ENCODE data around the gene MRGPRG. TPM values are rescaled to one million over a fixed set of nuclear protein-coding genes. Genes with fewer than 3 reads are reported as not detected.

Gene MRGPRG
- total RNA-seq, 1 experiment from 2014 or later: not detected

GRCh38 chr11:3201112-3201581, 17.5 kb downstream of the MRGPRG start:
- Histone ChIP-seq H3K9me3 (ENCODE audit: low read length) (no peaks in the 10 kb centered on the region), H2AFZ (ENCODE audit: low read length) (no peak overlapping the region), H3K27me3 (ENCODE audit: low read length) (peaks cover 33% of the 10 kb centered on the region), H3F3A (ENCODE audit: low read length, unreplicated experiment) (no peaks in the 10 kb centered on the region), H3K4me3 (ENCODE audit: low read length) (no peak overlapping the region), H4K20me1 (ENCODE audit: low read length) (no peaks in the 10 kb centered on the region), H3K9ac (ENCODE audit: low read length) (no peak overlapping the region), H3K36me3 (ENCODE audit: low read depth, low read length) (no peaks in the 10 kb centered on the region), H3K9me2 (replicated peaks; ENCODE audit: low read length) (no peaks in the 10 kb centered on the region), H3K79me2 (ENCODE audit: low read length) (no peaks in the 10 kb centered on the region), H3K27ac (ENCODE audit: low read length) (no peak overlapping the region), H3K4me2 (ENCODE audit: low read length) (no peak overlapping the region), H3K4me1 (ENCODE audit: insufficient read depth, low read length) (no peaks in the 10 kb centered on the region)
- DNase-seq (no peak), ATAC-seq (no peak)
- BruUV-seq (replicated peaks): no TSS peak
- intact Hi-C loops (cut with micrococcal nuclease): no loop called here
- ChIA-PET POLR2A (ENCODE audit: unreplicated experiment) (no interaction called here), CTCF (no interaction called here)
- TF ChIP-seq EZH2 (IDR thresholded peaks at IDR 0.05; ENCODE audit: low read length, unreplicated experiment) (no peak), EZH2phosphoT487 (IDR thresholded peaks at IDR 0.05; ENCODE audit: borderline replicate concordance, low read length) (no peak)

GRCh38 chr11:3200388-3201111, 18.1 kb downstream of the MRGPRG start:
- H3K4me3 ChIP-seq (ENCODE audit: low read length): no peak overlapping the region
- no peak overlapping the region for H3K9ac ChIP-seq (ENCODE audit: low read length)
- H2AFZ ChIP-seq (ENCODE audit: low read length): no peak overlapping the region
- H3K79me2 ChIP-seq (ENCODE audit: low read length): no peaks in the 10 kb centered on the region
- TF ChIP-seq EZH2 (IDR thresholded peaks at IDR 0.05; ENCODE audit: low read length, unreplicated experiment) (no peak), EZH2phosphoT487 (IDR thresholded peaks at IDR 0.05; ENCODE audit: borderline replicate concordance, low read length) (no peak)
- no peak overlapping the region for H3K4me2 ChIP-seq (ENCODE audit: low read length)
- intact Hi-C loops (cut with micrococcal nuclease): no loop called here
- no peaks in the 10 kb centered on the region for H3K36me3 ChIP-seq (ENCODE audit: low read depth, low read length)
- DNase-seq (no peak), ATAC-seq (no peak)
- H3K27ac ChIP-seq (ENCODE audit: low read length): no peak overlapping the region
- H3K9me2 ChIP-seq (replicated peaks; ENCODE audit: low read length): no peaks in the 10 kb centered on the region
- no peaks in the 10 kb centered on the region for H3F3A ChIP-seq (ENCODE audit: low read length, unreplicated experiment)
- no peaks in the 10 kb centered on the region for H3K9me3 ChIP-seq (ENCODE audit: low read length)
- H3K4me1 ChIP-seq (ENCODE audit: insufficient read depth, low read length): no peaks in the 10 kb centered on the region
- no TSS peak for BruUV-seq (replicated peaks)
- no peaks in the 10 kb centered on the region for H4K20me1 ChIP-seq (ENCODE audit: low read length)
- ChIA-PET POLR2A (ENCODE audit: unreplicated experiment) (no interaction called here), CTCF (no interaction called here)
- peaks cover 33% of the 10 kb centered on the region for H3K27me3 ChIP-seq (ENCODE audit: low read length)

- Histone ChIP-seq H3K4me3 (ENCODE audit: low read length) (no peak overlapping the region), H3K9ac (ENCODE audit: low read length) (no peak overlapping the region), H3K27ac (ENCODE audit: low read length) (no peak overlapping the region), H4K20me1 (ENCODE audit: low read length) (no peaks in the 10 kb centered on the region), H3K9me3 (ENCODE audit: low read length) (no peaks in the 10 kb centered on the region), H3K4me1 (ENCODE audit: insufficient read depth, low read length) (no peaks in the 10 kb centered on the region), H3K36me3 (ENCODE audit: low read depth, low read length) (no peaks in the 10 kb centered on the region), H3K27me3 (ENCODE audit: low read length) (peaks cover 32% of the 10 kb centered on the region), H3F3A (ENCODE audit: low read length, unreplicated experiment) (no peaks in the 10 kb centered on the region), H3K4me2 (ENCODE audit: low read length) (no peak overlapping the region), H3K79me2 (ENCODE audit: low read length) (no peaks in the 10 kb centered on the region), H3K9me2 (replicated peaks; ENCODE audit: low read length) (no peaks in the 10 kb centered on the region), H2AFZ (ENCODE audit: low read length) (no peak overlapping the region)
- no TSS peak for BruUV-seq (replicated peaks)
- intact Hi-C loops (cut with micrococcal nuclease): no loop called here
- ChIA-PET CTCF (no interaction called here), POLR2A (ENCODE audit: unreplicated experiment) (no interaction called here)
- ATAC-seq (no peak), DNase-seq (no peak)
- no peak for TF ChIP-seq CTCF (conservative IDR thresholded peaks at IDR 0.05; ENCODE audit: low read depth, low read length)
- no peak for TF ChIP-seq EZH2 (IDR thresholded peaks at IDR 0.05; ENCODE audit: low read length, unreplicated experiment)
- TF ChIP-seq EZH2phosphoT487 (IDR thresholded peaks at IDR 0.05; ENCODE audit: borderline replicate concordance, low read length): no peak
Observed at GRCh38 chr11:3199537-3200295, 18.9 kb downstream of the MRGPRG start.

All from PC-3 (cell line).